Upper lobe of right lung (tissue), 1 donor: Measurements from ENCODE around the gene SLC17A2. TPM values are rescaled to one million over a fixed set of nuclear protein-coding genes. Genes with fewer than 3 reads are reported as not detected.

Experiments used
- ATAC-seq: fragments of 200-7000 bp; cut with Tn5 transposase; one replicate; pipeline ENCODE4 v1.9.1; 2020; ENCODE audit warnings: mild to moderate bottlenecking, moderate library complexity
- DNase-seq: peaks from one replicate; pipeline ENCODE4 v3.0.0-alpha.2; 2020
- H3K27ac ChIP-seq: fragments of 200-600 bp; one replicate; pipeline ENCODE4 v1.8.0; 2022
- H3K27me3 ChIP-seq: fragments of 200-600 bp; one replicate; pipeline ENCODE4 v1.8.0; 2022; ENCODE audit warnings: mild to moderate bottlenecking
- H3K36me3 ChIP-seq: fragments of 200-600 bp; one replicate; pipeline ENCODE4 v1.8.0; 2022
- H3K4me1 ChIP-seq: fragments of 200-600 bp; one replicate; pipeline ENCODE4 v1.8.0; 2022
- H3K4me3 ChIP-seq: fragments of 200-600 bp; one replicate; pipeline ENCODE4 v1.8.0; 2022; ENCODE audit warnings: mild to moderate bottlenecking
- H3K9me3 ChIP-seq: fragments of 200-600 bp; one replicate; pipeline ENCODE4 v1.8.0; 2022
- CTCF ChIP-seq: fragments of 200-600 bp; IDR thresholded peaks from one replicate; pipeline ENCODE4 v1.8.0; 2022; ENCODE audit warnings: antibody characterized with exemption
- intact Hi-C: fragments of 100-400 bp; cut with DNase I; formaldehyde crosslinking; loops from one replicate; pipeline ENCODE4 v1.11.0; 2022
- total RNA-seq: library from RNA; stranded (reverse); fragmentation: NEBNext Ultra II Directional; extraction: Animal tissue kit (Norgen Biotek cat#: 25700); gene quantifications from one replicate; pipeline ENCODE4 v1.2.1, GENCODE V29; 2021
- donor health status: DM: no; HTN: yes; CAD: no; lungs with severe emphysema.

SLC17A2 gene
- total RNA-seq, 1 donor from 2014 or later = not detected

GRCh38 chr6:25874822-25875562 lies 55.5 kb downstream of the SLC17A2 start:
- Histone ChIP-seq H3K36me3 (no peaks in the 10 kb centered on the region), H3K4me3 (no peak overlapping the region), H3K27ac (no peak overlapping the region), H3K9me3 (no peaks in the 10 kb centered on the region), H3K27me3 (no peaks in the 10 kb centered on the region), H3K4me1 (no peaks in the 10 kb centered on the region)
- ATAC-seq (peak; percentile 61), DNase-seq (no peak)
- no peak for TF ChIP-seq CTCF
- intact Hi-C loops = no loop called here

GRCh38 chr6:25874118-25874517 lies 56.4 kb downstream of the SLC17A2 start, which contains the start of gene SLC17A3:
Gene SLC17A3 (minus strand): TSS chr6:25874243. CDS start chr6:25868387, 5,856 bp downstream.
- H3K4me3 ChIP-seq = no peak within 1 kb of the TSS
- no peaks in the 10 kb centered on the region for H3K27me3 ChIP-seq
- H3K4me1 ChIP-seq = no peaks in the 10 kb centered on the region
- TF ChIP-seq CTCF = no peak
- ATAC-seq (no peak), DNase-seq (no peak)
- no peaks in the 10 kb centered on the region for H3K36me3 ChIP-seq
- H3K27ac ChIP-seq = no peak within 1 kb of the TSS
- intact Hi-C loops = no loop called here
- H3K9me3 ChIP-seq = no peaks in the 10 kb centered on the region

GRCh38 chr6:25872814-25873213 lies 57.7 kb downstream of the SLC17A2 start:
- Histone ChIP-seq H3K4me1 (no peaks in the 10 kb centered on the region), H3K4me3 (no peak overlapping the region), H3K27me3 (no peaks in the 10 kb centered on the region), H3K9me3 (no peaks in the 10 kb centered on the region), H3K36me3 (no peaks in the 10 kb centered on the region), H3K27ac (no peak overlapping the region)
- TF ChIP-seq CTCF = no peak
- ATAC-seq (no peak), DNase-seq (no peak)
- intact Hi-C loops = no loop called here

- intact Hi-C loops = no loop called here
- H3K9me3 ChIP-seq = no peaks in the 10 kb centered on the region
- no peak for TF ChIP-seq CTCF
- H3K27me3 ChIP-seq = no peaks in the 10 kb centered on the region
- H3K27ac ChIP-seq = no peak overlapping the region
- ATAC-seq (no peak), DNase-seq (no peak)
- H3K4me1 ChIP-seq = no peaks in the 10 kb centered on the region
- H3K36me3 ChIP-seq = no peaks in the 10 kb centered on the region
- no peak overlapping the region for H3K4me3 ChIP-seq
Observed at GRCh38 chr6:25869840-25870239, 60.7 kb downstream of the SLC17A2 start.

- Histone ChIP-seq H3K27ac (no peak overlapping the region), H3K36me3 (no peaks in the 10 kb centered on the region), H3K4me3 (no peak overlapping the region), H3K9me3 (no peaks in the 10 kb centered on the region), H3K27me3 (no peaks in the 10 kb centered on the region), H3K4me1 (no peaks in the 10 kb centered on the region)
- intact Hi-C loops = no loop called here
- no peak for TF ChIP-seq CTCF
- ATAC-seq (no peak), DNase-seq (no peak)
Observed at GRCh38 chr6:25868436-25869183, 61.9 kb downstream of the SLC17A2 start.
